ENCODE data around the gene ZNF223. TPM values are rescaled to one million over a fixed set of nuclear protein-coding genes. Genes with fewer than 3 reads are reported as not detected.
A peak's percentile ranks its signal among the peaks of the same experiment; 100 is the strongest.

The ZNF223 gene
- total and polyA plus RNA-seq, 9 of the 15 experiments (the other 6 are each of a cell fraction or from before 2014, with no cell fraction given) = 0.21 to 1.8 (median 0.71) TPM

DNA sequence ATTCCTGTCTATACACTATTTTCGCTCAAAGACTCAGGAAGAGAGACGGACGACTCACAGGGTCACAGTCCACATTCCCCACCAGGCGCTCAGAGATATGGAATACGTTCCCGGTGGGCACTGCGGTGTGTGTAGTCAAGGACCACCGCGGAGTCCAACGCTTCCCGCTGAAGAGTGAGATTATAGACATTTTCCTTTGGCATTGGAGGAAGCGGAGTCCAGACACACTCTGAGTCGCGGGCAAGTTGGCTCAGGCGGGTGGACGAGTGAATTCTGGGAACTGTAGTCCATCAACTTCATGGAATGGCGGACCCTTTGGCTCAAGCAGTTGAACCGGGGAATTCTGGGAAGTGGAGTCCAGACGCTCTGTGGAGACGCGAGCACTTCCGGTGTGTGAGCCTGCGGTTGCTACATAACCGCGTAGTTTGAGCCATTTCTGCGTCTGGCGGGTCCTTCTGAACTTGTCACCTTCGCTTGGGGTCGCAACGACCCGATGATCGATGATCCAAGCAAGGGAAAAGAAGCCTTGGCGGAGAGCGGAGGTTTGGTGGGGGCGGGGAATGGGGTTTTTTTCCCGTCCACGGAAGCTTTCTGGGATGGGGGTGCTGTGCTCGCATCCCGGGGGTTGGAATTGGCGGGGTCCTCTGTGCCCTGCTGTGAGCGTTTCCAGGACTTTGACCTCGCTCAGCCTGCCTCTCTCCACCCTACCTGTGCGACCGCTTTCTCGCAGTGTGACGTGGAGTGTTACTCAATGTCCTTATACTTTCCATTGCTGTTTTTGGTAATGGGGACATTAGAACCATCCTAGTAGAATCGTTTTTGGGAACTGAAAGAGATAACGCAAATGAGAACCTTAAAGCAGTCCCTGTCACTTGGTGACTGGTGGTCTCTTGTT lies 49.0 kb upstream of the ZNF223 start, which contains the start of gene ZNF230 (continued):
- TF ChIP-seq, protein P1, sequence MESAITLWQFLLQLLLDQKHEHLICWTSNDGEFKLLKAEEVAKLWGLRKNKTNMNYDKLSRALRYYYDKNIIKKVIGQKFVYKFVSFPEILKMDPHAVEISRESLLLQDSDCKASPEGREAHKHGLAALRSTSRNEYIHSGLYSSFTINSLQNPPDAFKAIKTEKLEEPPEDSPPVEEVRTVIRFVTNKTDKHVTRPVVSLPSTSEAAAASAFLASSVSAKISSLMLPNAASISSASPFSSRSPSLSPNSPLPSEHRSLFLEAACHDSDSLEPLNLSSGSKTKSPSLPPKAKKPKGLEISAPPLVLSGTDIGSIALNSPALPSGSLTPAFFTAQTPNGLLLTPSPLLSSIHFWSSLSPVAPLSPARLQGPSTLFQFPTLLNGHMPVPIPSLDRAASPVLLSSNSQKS (CRISPR knock-in tag; IDR thresholded peaks at IDR 0.05) = no peak
- TF ChIP-seq CEBPG (CRISPR knock-in tag; IDR thresholded peaks at IDR 0.05) (0 out of 2 replicates have a peak, but pooled peaks have one; percentile 30), CEBPG (tag; conservative IDR thresholded peaks at IDR 0.05 in 1 of 2, IDR thresholded peaks at IDR 0.05 in 1 of 2) (peak; percentile 79 to 88), NCOA4 (IDR thresholded peaks at IDR 0.05; ENCODE audit: partially characterized antibody) (no peak), PTBP1 (IDR thresholded peaks at IDR 0.05; ENCODE audit: low read depth, low read length) (no peak), TBL1XR1 (IDR thresholded peaks at IDR 0.05; ENCODE audit: low read length in 2 of 2) (0 out of 4 replicates have a peak, but pooled peaks have one; percentile 14 to 25), BRCA1 (IDR thresholded peaks at IDR 0.05) (no peak), BRCA1 (CRISPR knock-in tag; IDR thresholded peaks at IDR 0.05) (no peak), HMG20B (CRISPR knock-in tag; IDR thresholded peaks at IDR 0.05) (no peak), POLR2G (IDR thresholded peaks at IDR 0.05; ENCODE audit: low read depth, low read length) (peak; percentile 71), ZNF263 (CRISPR knock-in tag; IDR thresholded peaks at IDR 0.05; ENCODE audit: borderline replicate concordance) (no peak)
- TF ChIP-seq, protein P2, sequence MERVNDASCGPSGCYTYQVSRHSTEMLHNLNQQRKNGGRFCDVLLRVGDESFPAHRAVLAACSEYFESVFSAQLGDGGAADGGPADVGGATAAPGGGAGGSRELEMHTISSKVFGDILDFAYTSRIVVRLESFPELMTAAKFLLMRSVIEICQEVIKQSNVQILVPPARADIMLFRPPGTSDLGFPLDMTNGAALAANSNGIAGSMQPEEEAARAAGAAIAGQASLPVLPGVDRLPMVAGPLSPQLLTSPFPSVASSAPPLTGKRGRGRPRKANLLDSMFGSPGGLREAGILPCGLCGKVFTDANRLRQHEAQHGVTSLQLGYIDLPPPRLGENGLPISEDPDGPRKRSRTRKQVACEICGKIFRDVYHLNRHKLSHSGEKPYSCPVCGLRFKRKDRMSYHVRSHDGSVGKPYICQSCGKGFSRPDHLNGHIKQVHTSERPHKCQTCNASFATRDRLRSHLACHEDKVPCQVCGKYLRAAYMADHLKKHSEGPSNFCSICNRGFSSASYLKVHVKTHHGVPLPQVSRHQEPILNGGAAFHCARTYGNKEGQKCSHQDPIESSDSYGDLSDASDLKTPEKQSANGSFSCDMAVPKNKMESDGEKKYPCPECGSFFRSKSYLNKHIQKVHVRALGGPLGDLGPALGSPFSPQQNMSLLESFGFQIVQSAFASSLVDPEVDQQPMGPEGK (CRISPR knock-in tag; IDR thresholded peaks at IDR 0.05; ENCODE audit: borderline replicate concordance) = no peak
- TF ChIP-seq, protein P3, sequence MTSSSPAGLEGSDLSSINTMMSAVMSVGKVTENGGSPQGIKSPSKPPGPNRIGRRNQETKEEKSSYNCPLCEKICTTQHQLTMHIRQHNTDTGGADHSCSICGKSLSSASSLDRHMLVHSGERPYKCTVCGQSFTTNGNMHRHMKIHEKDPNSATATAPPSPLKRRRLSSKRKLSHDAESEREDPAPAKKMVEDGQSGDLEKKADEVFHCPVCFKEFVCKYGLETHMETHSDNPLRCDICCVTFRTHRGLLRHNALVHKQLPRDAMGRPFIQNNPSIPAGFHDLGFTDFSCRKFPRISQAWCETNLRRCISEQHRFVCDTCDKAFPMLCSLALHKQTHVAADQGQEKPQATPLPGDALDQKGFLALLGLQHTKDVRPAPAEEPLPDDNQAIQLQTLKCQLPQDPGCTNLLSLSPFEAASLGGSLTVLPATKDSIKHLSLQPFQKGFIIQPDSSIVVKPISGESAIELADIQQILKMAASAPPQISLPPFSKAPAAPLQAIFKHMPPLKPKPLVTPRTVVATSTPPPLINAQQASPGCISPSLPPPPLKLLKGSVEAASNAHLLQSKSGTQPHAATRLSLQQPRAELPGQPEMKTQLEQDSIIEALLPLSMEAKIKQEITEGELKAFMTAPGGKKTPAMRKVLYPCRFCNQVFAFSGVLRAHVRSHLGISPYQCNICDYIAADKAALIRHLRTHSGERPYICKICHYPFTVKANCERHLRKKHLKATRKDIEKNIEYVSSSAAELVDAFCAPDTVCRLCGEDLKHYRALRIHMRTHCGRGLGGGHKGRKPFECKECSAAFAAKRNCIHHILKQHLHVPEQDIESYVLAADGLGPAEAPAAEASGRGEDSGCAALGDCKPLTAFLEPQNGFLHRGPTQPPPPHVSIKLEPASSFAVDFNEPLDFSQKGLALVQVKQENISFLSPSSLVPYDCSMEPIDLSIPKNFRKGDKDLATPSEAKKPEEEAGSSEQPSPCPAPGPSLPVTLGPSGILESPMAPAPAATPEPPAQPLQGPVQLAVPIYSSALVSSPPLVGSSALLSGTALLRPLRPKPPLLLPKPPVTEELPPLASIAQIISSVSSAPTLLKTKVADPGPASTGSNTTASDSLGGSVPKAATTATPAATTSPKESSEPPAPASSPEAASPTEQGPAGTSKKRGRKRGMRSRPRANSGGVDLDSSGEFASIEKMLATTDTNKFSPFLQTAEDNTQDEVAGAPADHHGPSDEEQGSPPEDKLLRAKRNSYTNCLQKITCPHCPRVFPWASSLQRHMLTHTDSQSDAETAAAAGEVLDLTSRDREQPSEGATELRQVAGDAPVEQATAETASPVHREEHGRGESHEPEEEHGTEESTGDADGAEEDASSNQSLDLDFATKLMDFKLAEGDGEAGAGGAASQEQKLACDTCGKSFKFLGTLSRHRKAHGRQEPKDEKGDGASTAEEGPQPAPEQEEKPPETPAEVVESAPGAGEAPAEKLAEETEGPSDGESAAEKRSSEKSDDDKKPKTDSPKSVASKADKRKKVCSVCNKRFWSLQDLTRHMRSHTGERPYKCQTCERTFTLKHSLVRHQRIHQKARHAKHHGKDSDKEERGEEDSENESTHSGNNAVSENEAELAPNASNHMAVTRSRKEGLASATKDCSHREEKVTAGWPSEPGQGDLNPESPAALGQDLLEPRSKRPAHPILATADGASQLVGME (CRISPR knock-in tag; IDR thresholded peaks at IDR 0.05) = no peak
- TF ChIP-seq, protein P4, sequence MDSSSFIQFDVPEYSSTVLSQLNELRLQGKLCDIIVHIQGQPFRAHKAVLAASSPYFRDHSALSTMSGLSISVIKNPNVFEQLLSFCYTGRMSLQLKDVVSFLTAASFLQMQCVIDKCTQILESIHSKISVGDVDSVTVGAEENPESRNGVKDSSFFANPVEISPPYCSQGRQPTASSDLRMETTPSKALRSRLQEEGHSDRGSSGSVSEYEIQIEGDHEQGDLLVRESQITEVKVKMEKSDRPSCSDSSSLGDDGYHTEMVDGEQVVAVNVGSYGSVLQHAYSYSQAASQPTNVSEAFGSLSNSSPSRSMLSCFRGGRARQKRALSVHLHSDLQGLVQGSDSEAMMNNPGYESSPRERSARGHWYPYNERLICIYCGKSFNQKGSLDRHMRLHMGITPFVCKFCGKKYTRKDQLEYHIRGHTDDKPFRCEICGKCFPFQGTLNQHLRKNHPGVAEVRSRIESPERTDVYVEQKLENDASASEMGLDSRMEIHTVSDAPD (CRISPR knock-in tag; IDR thresholded peaks at IDR 0.05) = no peak
- TF ChIP-seq, protein P5, sequence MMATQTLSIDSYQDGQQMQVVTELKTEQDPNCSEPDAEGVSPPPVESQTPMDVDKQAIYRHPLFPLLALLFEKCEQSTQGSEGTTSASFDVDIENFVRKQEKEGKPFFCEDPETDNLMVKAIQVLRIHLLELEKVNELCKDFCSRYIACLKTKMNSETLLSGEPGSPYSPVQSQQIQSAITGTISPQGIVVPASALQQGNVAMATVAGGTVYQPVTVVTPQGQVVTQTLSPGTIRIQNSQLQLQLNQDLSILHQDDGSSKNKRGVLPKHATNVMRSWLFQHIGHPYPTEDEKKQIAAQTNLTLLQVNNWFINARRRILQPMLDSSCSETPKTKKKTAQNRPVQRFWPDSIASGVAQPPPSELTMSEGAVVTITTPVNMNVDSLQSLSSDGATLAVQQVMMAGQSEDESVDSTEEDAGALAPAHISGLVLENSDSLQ (IDR thresholded peaks at IDR 0.05) = no peak
